ENCODE measurements around the gene PLIN3. TPM values are rescaled to one million over a fixed set of nuclear protein-coding genes. Genes with fewer than 3 reads are reported as not detected.

PLIN3 gene
- total and polyA plus RNA-seq, 9 of the 15 experiments (the other 6 are each of a cell fraction or from before 2014, with no cell fraction given), result 7.5 to 75.6 (median 43.1) TPM

DNA sequence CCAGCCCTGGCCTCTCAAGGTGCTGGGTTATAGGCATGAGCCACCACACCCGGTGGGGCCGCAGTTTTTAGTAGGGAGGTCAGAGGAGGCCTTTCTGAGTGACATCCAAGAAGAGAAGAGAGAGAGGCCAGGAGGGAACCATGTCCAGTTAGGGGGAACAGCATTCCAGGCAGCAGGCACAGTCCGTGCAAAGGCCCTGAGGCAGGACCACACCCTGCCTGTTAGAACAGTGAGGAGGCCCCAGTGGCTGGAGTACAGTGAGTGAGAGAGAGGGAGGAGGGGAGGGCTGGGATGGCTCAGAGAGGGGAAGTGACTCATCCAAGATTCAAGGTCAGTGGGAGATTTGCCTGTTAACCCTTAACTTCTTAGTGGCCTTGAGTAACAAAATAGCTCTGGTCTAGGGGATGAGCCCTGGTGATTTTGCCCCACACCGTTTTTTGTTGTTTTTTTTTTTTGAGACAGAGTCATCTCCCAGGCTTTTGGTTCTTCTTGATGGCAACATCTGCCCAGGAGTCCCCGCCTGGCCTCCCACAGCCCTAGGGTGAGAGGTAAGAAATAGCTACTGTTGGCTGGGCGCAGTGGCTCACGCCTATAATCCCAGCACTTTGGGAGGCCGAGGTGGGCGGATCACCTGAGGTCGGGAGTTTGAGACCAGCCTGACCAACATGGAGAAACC is 2.7 kb upstream of the PLIN3 start (continued):
- peak; percentile 51; the same call in 1 of the 2 replicates for TF ChIP-seq NKRF (IDR thresholded peaks at IDR 0.05; ENCODE audit: borderline replicate concordance)
- TF ChIP-seq TBP (optimal IDR thresholded peaks at IDR 0.05; ENCODE audit: low read depth, low read length), result no peak
- TF ChIP-seq, protein P1, sequence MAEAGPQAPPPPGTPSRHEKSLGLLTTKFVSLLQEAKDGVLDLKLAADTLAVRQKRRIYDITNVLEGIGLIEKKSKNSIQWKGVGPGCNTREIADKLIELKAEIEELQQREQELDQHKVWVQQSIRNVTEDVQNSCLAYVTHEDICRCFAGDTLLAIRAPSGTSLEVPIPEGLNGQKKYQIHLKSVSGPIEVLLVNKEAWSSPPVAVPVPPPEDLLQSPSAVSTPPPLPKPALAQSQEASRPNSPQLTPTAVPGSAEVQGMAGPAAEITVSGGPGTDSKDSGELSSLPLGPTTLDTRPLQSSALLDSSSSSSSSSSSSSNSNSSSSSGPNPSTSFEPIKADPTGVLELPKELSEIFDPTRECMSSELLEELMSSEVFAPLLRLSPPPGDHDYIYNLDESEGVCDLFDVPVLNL (CRISPR knock-in tag; IDR thresholded peaks at IDR 0.05; ENCODE audit: low read depth), result no peak
- TF ChIP-seq RBM25 (IDR thresholded peaks at IDR 0.05; ENCODE audit: low read depth, low read length, severe bottlenecking), result peak; percentile 99
- TF ChIP-seq POLR2A (conservative IDR thresholded peaks at IDR 0.05), result no peak
- no peak for TF ChIP-seq ILK (tag; IDR thresholded peaks at IDR 0.05; ENCODE audit: borderline replicate concordance, low read depth)
- TF ChIP-seq HMG20B (CRISPR knock-in tag; IDR thresholded peaks at IDR 0.05), result no peak
- peak; percentile 62 for TF ChIP-seq FOXM1 (IDR thresholded peaks at IDR 0.05; ENCODE audit: low read depth)
- no peak for TF ChIP-seq FOXM1 (CRISPR knock-in tag; IDR thresholded peaks at IDR 0.05; ENCODE audit: low read depth)
- TF ChIP-seq, protein P2, sequence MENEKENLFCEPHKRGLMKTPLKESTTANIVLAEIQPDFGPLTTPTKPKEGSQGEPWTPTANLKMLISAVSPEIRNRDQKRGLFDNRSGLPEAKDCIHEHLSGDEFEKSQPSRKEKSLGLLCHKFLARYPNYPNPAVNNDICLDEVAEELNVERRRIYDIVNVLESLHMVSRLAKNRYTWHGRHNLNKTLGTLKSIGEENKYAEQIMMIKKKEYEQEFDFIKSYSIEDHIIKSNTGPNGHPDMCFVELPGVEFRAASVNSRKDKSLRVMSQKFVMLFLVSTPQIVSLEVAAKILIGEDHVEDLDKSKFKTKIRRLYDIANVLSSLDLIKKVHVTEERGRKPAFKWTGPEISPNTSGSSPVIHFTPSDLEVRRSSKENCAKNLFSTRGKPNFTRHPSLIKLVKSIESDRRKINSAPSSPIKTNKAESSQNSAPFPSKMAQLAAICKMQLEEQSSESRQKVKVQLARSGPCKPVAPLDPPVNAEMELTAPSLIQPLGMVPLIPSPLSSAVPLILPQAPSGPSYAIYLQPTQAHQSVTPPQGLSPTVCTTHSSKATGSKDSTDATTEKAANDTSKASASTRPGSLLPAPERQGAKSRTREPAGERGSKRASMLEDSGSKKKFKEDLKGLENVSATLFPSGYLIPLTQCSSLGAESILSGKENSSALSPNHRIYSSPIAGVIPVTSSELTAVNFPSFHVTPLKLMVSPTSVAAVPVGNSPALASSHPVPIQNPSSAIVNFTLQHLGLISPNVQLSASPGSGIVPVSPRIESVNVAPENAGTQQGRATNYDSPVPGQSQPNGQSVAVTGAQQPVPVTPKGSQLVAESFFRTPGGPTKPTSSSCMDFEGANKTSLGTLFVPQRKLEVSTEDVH (IDR thresholded peaks at IDR 0.05; ENCODE audit: low read depth, partially characterized antibody), result no peak
- TF ChIP-seq ZNF583 (CRISPR knock-in tag; IDR thresholded peaks at IDR 0.05), result no peak
- TF ChIP-seq KLF6 (CRISPR knock-in tag; IDR thresholded peaks at IDR 0.05; ENCODE audit: borderline replicate concordance), result peak; percentile 64; the same call in 1 of the 2 replicates
- peak; percentile 54 for TF ChIP-seq NCOR1 (IDR thresholded peaks at IDR 0.05)
- TF ChIP-seq, protein P3, sequence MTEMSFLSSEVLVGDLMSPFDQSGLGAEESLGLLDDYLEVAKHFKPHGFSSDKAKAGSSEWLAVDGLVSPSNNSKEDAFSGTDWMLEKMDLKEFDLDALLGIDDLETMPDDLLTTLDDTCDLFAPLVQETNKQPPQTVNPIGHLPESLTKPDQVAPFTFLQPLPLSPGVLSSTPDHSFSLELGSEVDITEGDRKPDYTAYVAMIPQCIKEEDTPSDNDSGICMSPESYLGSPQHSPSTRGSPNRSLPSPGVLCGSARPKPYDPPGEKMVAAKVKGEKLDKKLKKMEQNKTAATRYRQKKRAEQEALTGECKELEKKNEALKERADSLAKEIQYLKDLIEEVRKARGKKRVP (CRISPR knock-in tag; IDR thresholded peaks at IDR 0.05), result no peak
- TF ChIP-seq JUNB (CRISPR knock-in tag; conservative IDR thresholded peaks at IDR 0.05), result no peak
- TF ChIP-seq THRAP3 (IDR thresholded peaks at IDR 0.05; ENCODE audit: borderline replicate concordance), result 0 out of 2 replicates have a peak, but pooled peaks have one; percentile 53
- TF ChIP-seq, protein P4, sequence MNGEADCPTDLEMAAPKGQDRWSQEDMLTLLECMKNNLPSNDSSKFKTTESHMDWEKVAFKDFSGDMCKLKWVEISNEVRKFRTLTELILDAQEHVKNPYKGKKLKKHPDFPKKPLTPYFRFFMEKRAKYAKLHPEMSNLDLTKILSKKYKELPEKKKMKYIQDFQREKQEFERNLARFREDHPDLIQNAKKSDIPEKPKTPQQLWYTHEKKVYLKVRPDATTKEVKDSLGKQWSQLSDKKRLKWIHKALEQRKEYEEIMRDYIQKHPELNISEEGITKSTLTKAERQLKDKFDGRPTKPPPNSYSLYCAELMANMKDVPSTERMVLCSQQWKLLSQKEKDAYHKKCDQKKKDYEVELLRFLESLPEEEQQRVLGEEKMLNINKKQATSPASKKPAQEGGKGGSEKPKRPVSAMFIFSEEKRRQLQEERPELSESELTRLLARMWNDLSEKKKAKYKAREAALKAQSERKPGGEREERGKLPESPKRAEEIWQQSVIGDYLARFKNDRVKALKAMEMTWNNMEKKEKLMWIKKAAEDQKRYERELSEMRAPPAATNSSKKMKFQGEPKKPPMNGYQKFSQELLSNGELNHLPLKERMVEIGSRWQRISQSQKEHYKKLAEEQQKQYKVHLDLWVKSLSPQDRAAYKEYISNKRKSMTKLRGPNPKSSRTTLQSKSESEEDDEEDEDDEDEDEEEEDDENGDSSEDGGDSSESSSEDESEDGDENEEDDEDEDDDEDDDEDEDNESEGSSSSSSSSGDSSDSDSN (IDR thresholded peaks at IDR 0.05; ENCODE audit: borderline replicate concordance in 1 of 2, low read depth in 2 of 2, low read length in 2 of 2), result no peak
- no peak for TF ChIP-seq C11orf30 (IDR thresholded peaks at IDR 0.05; ENCODE audit: low read depth)
- TF ChIP-seq SMAD3 (CRISPR knock-in tag; conservative IDR thresholded peaks at IDR 0.05), result no peak
- TF ChIP-seq SRSF1 (IDR thresholded peaks at IDR 0.05; ENCODE audit: low read depth, low read length), result no peak

Data from K562 (cell line).